ENCODE measurements around the gene SLC22A31. TPM values are rescaled to one million over a fixed set of nuclear protein-coding genes. Genes with fewer than 3 reads are reported as not detected.

Gene SLC22A31
- total RNA-seq, 1 experiment from 2014 or later = 4.5 TPM

GRCh38 chr16:89199241-89200123 lies 855 bp downstream of the SLC22A31 start:
- no peak for ATAC-seq
- CTCF ChIA-PET = interaction anchor here (0.6 kb wide), 1 partner anchor 290 kb away, joined by 6 read pairs; no protein-coding TSS in a partner anchor
- no TSS peak for BruUV-seq (replicated peaks)
- H3K27ac ChIP-seq (ENCODE audit: low read length) = no peak overlapping the region
- H3K27me3 ChIP-seq (ENCODE audit: control insufficient read depth, insufficient read depth, low read length) = peaks cover 3% of the 10 kb centered on the region; the same call in 1 of the 2 replicates
- in situ Hi-C loops (cut with HindIII; ENCODE audit: low pct_unique_long_range_greater_than_20kb, low sequenced_read_pairs) = no loop called here
- POLR2A ChIA-PET = no interaction called here
- no peaks in the 10 kb centered on the region for H3K4me1 ChIP-seq (ENCODE audit: control insufficient read depth, insufficient read depth, low read length)
- TF ChIP-seq TCF7L2 (IDR thresholded peaks at IDR 0.05; ENCODE audit: low read depth, low read length) (no peak), SIN3A (IDR thresholded peaks at IDR 0.05; ENCODE audit: borderline replicate concordance, insufficient read depth, low read depth, low read length) (no peak), POLR2AphosphoS5 (IDR thresholded peaks at IDR 0.05; ENCODE audit: low read depth, low read length) (no peak), REST (IDR thresholded peaks at IDR 0.05; ENCODE audit: insufficient read depth in 1 of 2, low read depth in 2 of 2, low read length in 1 of 2) (no peak)
- no peaks in the 10 kb centered on the region; the same call in 1 of the 2 replicates for H3K36me3 ChIP-seq (ENCODE audit: control insufficient read depth, insufficient read depth, low read length)
- H3K9me3 ChIP-seq (ENCODE audit: control insufficient read depth, insufficient read depth, low read depth, low read length) = no peaks in the 10 kb centered on the region
- no peak overlapping the region for H3K4me3 ChIP-seq (ENCODE audit: low read depth in 2 of 2, low read length in 2 of 2)
- intact Hi-C loops (cut with micrococcal nuclease; ENCODE audit: unreplicated experiment) = no loop called here
- no peak for DNase-seq (ENCODE audit: low read depth, low spot score)

DNA sequence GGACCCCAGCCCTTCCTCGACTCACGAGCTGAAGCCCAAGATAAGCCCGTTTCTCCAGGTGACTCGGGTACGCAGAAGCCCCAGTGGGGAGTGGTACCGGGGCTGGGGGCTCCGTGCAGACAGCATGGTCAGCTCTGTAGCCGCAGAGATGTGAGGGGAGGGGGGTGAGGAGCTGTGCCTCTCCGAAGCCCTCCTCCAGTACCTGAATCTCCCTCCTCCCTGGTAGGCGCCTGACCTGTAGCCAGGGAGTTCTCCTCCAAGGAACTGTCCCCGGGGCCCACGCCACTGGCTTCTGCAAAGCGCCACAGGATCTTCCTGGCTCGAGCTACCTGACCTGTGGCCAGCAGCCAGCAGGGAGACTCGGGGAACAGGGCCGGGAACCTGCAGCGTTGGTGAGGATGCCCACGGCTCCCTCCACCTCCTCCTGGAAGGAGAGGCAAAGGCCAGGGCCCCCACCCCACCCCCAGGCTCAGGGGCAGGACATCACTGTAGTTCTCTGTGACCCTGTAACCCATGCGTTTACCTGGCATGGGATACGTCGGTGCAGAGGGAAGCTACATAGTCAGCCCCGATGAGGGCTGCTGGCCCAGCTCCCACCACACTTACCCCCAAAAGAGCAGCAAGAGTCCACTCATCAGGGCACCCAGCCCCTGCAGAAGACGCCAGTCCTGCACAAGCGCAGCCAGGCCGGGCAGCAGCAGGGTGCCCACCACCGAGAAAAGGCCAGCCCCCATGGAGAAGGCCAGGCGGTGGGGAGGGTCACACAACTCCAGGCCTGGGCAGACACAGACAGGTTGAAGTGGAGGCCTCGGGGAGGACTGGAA lies 1.7 kb downstream of the SLC22A31 start:
- no TSS peak for BruUV-seq (replicated peaks)
- in situ Hi-C loops (cut with HindIII; ENCODE audit: low pct_unique_long_range_greater_than_20kb, low sequenced_read_pairs) = no loop called here
- H3K27me3 ChIP-seq (ENCODE audit: control insufficient read depth, insufficient read depth, low read length) = peaks cover 3% of the 10 kb centered on the region; the same call in 1 of the 2 replicates

More for the DNA sequence above, 1.7 kb downstream of the SLC22A31 start:
- ChIA-PET CTCF (interaction anchor here (0.6 kb wide), 1 partner anchor 291 kb away, joined by 6 read pairs; no protein-coding TSS in a partner anchor), POLR2A (no interaction called here)
- H3K9me3 ChIP-seq (ENCODE audit: control insufficient read depth, insufficient read depth, low read depth, low read length) = no peaks in the 10 kb centered on the region
- ATAC-seq (no peak), DNase-seq (ENCODE audit: low read depth, low spot score) (no peak)
- no peak overlapping the region for H3K4me3 ChIP-seq (ENCODE audit: low read depth in 2 of 2, low read length in 2 of 2)
- no peaks in the 10 kb centered on the region; the same call in 1 of the 2 replicates for H3K36me3 ChIP-seq (ENCODE audit: control insufficient read depth, insufficient read depth, low read length)
- no peaks in the 10 kb centered on the region for H3K4me1 ChIP-seq (ENCODE audit: control insufficient read depth, insufficient read depth, low read length)
- no peak overlapping the region for H3K27ac ChIP-seq (ENCODE audit: low read length)
- TF ChIP-seq REST (IDR thresholded peaks at IDR 0.05; ENCODE audit: insufficient read depth in 1 of 2, low read depth in 2 of 2, low read length in 1 of 2) = no peak
- intact Hi-C loops (cut with micrococcal nuclease; ENCODE audit: unreplicated experiment) = no loop called here
